ENCODE measurements around the gene ARHGEF28.

Gene ARHGEF28

GRCh38 chr5:73901043-73901442 is 275.0 kb downstream of the ARHGEF28 start:
- in situ Hi-C loops (cut with MboI; ENCODE audit: low sequenced_read_pairs, unreplicated experiment): loop anchor here (5.0 to 25.0 kb wide), 2 partner anchors 746 to 1011 kb away; no protein-coding TSS in a partner anchor
- no peak for DNase-seq (ENCODE audit: low spot score)
- TF ChIP-seq CTCF (IDR thresholded peaks at IDR 0.05; ENCODE audit: borderline replicate concordance, control extremely low read depth, extremely low read depth, insufficient read depth, missing control alignments): no peak

GRCh38 chr5:73901455-73901854 is 275.5 kb downstream of the ARHGEF28 start:
- in situ Hi-C loops (cut with MboI; ENCODE audit: low sequenced_read_pairs, unreplicated experiment): loop anchor here (5.0 to 25.0 kb wide), 2 partner anchors 746 to 1011 kb away; no protein-coding TSS in a partner anchor
- no peak for DNase-seq (ENCODE audit: low spot score)
- TF ChIP-seq CTCF (IDR thresholded peaks at IDR 0.05; ENCODE audit: borderline replicate concordance, control extremely low read depth, extremely low read depth, insufficient read depth, missing control alignments): no peak

DNA sequence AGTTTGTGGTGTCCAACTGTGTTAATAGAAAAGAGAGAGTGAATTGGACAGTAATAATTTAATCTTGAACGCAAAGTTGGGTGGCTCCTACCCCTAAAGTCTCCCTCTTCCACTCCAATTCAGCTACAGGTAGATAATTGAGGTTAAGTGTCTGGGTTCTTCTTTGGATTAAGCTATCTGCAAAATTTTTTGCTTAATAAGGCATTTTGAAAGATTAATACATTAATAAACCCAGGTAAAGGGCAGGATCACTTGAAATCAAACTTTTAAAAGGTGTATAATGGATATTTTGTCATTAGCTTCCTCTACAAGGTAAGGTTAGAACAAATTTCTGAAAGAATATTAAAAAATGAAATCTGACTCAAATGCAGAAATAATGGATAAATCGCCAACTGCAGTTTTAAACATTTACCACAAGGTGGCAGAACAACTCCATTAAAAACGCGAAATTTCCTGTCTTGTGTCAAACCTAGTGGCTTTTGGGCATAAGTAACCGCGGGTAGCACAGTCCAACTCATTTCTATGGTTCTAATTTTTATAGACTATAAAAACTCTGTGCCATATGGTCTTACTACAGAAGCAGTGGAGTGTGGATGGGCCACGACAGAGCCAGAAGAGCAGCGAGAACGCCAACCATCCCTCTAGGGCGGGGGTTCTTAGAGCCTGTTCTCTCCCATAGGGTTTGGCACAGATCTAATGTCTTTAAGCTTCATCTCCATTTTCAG is 276.5 kb downstream of the ARHGEF28 start:
- TF ChIP-seq CTCF (IDR thresholded peaks at IDR 0.05; ENCODE audit: borderline replicate concordance, control extremely low read depth, extremely low read depth, insufficient read depth, missing control alignments): peak; percentile 64
- in situ Hi-C loops (cut with MboI; ENCODE audit: low sequenced_read_pairs, unreplicated experiment): loop anchor here (5.0 to 25.0 kb wide), 2 partner anchors 745 to 1010 kb away; no protein-coding TSS in a partner anchor
- peak; percentile 49 for DNase-seq (ENCODE audit: low spot score)

GRCh38 chr5:73903169-73903568 is 277.2 kb downstream of the ARHGEF28 start:
- no peak for TF ChIP-seq CTCF (IDR thresholded peaks at IDR 0.05; ENCODE audit: borderline replicate concordance, control extremely low read depth, extremely low read depth, insufficient read depth, missing control alignments)

GRCh38 chr5:73906277-73906676 is 280.3 kb downstream of the ARHGEF28 start:
- in situ Hi-C loops (cut with MboI; ENCODE audit: low sequenced_read_pairs, unreplicated experiment): loop anchor here (25.0 kb wide), 1 partner anchor 1006 kb away; no protein-coding TSS in a partner anchor
- DNase-seq (ENCODE audit: low spot score): no peak
- no peak for TF ChIP-seq CTCF (IDR thresholded peaks at IDR 0.05; ENCODE audit: borderline replicate concordance, control extremely low read depth, extremely low read depth, insufficient read depth, missing control alignments)

More at GRCh38 chr5:73903169-73903568, 277.2 kb downstream of the ARHGEF28 start:
- in situ Hi-C loops (cut with MboI; ENCODE audit: low sequenced_read_pairs, unreplicated experiment): loop anchor here (5.0 to 25.0 kb wide), 2 partner anchors 744 to 1009 kb away; no protein-coding TSS in a partner anchor
- DNase-seq (ENCODE audit: low spot score): no peak

DNA sequence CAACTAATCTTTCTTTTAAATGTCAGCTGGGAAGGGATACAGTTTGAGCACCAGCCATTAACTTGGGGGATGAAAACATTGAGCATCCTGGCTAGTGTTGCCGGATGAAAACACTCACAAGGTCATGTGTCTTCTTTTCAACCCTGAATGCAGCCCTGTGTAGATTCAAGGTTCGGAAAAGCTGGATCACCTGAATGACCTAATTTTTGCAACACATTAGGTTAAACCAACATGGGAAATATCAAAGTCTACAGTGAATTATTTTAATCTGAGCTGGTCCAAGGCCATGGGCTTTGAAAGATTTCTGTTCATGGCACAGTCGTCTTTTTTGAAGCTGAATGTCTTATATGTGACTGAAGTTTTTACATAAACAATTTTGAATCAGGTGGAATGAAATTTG is 281.2 kb downstream of the ARHGEF28 start:
- in situ Hi-C loops (cut with MboI; ENCODE audit: low sequenced_read_pairs, unreplicated experiment): loop anchor here (25.0 kb wide), 1 partner anchor 1005 kb away; no protein-coding TSS in a partner anchor
- no peak for DNase-seq (ENCODE audit: low spot score)
- no peak for TF ChIP-seq CTCF (IDR thresholded peaks at IDR 0.05; ENCODE audit: borderline replicate concordance, control extremely low read depth, extremely low read depth, insufficient read depth, missing control alignments)
